Stimulated activated CD8-positive, alpha-beta memory T cell treated with anti-CD3 and anti-CD28 coated beads, Interleukin-7, amount 100 ng/mL, for 1 hour (primary cell): ENCODE measurements around the gene RAB36.

Experiments
- DNase-seq, 2 donors: peaks; one replicate each; pipeline ENCODE4 v3.0.0-alpha.2; 2020; ENCODE audit warnings: low read depth in 2 of 2

Gene RAB36

GRCh38 chr22:23158516-23159290 lies 13.4 kb downstream of the RAB36 start:
- no peak for DNase-seq

DNA sequence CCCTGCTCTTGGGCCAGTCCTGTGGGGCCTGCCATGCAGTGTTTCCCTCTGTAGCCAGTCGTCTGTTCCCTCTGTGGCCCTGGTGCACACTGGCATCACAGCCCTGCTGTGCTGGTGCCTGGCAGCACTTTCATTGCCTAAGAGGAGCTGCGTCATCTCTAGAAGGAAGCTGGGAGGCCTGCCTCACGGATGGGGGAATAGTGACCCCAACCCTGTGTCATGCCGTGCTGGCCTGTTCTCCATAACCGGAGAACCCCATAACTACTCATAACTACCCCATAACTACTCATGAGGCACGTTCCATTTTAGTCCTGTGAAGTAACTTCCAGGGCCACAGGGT lies 14.0 kb downstream of the RAB36 start:
- no peak for DNase-seq

- no peak for DNase-seq
Measured at GRCh38 chr22:23161029-23161428, 15.8 kb downstream of the RAB36 start.

DNA sequence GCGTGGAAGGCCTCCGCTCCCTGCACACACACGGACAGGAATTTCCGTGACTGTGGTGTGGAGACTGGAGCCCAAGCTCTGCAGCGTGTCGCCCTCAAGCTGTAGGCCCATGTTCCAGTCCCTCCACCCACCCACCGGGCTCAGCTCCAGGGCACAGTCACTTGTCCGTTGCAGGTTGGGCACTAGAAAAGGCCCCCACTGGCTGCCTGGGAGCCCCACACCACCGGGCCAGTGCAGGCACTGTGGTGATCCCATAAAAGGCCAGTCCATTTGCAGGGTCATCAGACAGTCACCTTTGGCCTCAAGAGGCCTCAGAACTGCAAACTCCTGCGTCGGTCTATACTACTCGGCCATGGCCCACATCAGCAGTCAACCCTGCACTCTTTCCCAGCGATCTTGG lies 16.3 kb downstream of the RAB36 start:
- no peak for DNase-seq

- no peak for DNase-seq
Measured at GRCh38 chr22:23163665-23164064, 18.4 kb downstream of the RAB36 start.

DNA sequence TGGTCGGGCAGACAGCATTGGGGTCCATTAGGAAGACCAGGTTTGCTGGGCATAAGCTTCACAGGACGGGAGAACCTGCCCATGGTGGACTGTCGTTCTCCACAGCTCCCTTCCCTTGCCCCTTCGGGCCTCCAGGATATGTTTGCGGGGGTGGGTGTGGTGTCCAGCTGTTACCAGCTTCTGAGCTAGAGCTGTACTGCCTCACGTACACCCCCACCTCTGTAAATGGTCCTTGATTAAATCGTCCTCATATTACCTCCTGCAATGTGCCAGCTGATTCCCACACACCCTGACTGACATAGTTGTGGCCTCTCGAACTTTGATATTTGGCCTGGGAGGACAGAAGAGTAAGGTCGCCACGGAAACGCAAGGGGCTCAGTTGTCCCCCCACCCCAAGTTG lies 18.8 kb downstream of the RAB36 start:
- no peak for DNase-seq

- DNase-seq: no peak
Measured at GRCh38 chr22:23166042-23166831, 21.0 kb downstream of the RAB36 start.

DNA sequence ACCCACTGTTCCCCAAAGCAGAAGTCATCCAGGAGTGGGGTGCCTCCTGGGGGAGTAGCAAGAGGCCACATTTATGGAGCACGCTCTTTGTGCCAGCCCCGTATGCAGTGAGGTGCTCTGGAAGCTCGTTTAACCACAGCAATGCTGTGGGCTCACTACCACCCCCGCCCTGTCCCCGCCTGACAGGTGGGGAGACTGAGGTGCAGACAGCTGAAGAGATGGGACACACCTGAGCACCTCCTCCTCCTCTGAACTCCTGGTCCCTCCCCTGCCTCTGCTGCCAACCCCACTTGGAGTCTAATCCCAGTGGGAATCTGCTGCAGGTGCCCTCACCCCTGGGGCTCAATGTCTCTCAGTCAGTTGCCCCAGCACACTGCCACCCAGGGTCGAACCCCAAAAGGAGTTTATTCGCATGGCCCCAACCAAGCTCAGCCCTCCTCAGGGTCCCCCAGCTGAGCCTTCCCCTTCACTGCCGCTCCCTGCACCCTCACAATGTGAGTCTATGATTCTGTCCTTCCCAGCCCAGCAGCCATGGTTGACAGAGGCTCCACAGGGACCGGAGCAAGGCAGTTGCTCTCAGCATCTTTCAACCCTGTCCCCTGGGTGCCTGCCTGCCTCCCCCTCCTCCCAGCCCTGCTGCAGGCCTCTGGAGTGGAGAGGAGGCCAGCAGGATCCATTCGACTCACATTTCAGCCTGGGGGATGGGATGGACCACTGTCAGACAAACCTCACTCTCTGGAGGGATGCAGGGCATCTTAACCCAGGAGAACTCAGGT lies 21.8 kb downstream of the RAB36 start:
- no peak for DNase-seq

DNA sequence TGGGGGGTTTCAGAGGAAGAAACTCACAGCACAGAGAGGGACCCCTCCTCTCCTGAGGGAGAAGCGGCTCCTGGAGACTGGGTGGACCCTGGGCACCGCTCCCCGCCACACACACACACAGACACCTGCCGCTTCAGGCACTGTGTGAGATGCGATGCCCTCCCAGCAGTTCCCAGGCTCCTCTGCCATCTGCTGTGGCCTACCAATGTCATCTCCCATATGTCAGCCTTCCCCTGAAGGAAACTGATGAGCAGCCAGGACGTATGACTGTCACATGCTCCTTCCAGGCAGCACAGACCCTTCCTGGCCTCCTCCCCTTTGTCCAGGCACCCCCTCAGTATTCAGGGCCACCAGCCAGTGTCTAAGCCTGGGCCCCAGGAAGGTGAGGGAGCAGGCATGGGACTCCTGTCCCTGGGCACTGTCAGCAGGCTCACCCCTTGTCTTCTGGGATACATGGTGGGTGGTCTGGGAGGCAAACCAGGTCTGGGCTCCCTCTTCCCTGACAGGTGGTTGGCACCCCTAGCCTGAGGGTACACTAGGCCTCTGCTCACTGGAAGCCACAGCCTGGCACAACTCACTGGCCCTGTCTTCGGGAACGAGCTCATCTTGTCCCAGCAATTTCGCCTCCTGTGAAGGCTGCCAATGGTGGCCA lies 23.2 kb downstream of the RAB36 start:
- DNase-seq: no peak

- no peak for DNase-seq
Measured at GRCh38 chr22:23169043-23169406, 23.7 kb downstream of the RAB36 start.

GRCh38 chr22:23175817-23176644 lies 30.8 kb downstream of the RAB36 start:
- no peak for DNase-seq

- no peak for DNase-seq
Measured at GRCh38 chr22:23176645-23177027, 31.4 kb downstream of the RAB36 start.

DNA sequence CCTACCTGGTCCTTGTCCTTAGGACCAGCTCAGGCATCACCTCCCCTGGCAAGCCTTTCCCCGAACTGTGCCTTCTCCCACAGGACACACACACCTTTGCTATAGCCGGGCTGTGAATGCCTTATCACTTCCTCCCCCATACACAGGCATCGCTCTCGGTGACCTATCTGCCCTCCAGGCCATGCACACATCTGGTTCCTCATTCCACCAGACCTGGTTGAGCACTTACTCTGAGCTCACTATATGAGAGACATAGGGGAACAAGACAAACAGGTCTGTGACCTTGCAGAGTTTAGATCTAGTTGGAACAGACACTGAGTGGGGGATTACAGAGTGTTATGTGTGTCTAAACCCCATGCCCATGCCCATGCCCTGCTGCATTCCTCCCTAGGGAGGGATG lies 31.9 kb downstream of the RAB36 start:
- DNase-seq: no peak

DNA sequence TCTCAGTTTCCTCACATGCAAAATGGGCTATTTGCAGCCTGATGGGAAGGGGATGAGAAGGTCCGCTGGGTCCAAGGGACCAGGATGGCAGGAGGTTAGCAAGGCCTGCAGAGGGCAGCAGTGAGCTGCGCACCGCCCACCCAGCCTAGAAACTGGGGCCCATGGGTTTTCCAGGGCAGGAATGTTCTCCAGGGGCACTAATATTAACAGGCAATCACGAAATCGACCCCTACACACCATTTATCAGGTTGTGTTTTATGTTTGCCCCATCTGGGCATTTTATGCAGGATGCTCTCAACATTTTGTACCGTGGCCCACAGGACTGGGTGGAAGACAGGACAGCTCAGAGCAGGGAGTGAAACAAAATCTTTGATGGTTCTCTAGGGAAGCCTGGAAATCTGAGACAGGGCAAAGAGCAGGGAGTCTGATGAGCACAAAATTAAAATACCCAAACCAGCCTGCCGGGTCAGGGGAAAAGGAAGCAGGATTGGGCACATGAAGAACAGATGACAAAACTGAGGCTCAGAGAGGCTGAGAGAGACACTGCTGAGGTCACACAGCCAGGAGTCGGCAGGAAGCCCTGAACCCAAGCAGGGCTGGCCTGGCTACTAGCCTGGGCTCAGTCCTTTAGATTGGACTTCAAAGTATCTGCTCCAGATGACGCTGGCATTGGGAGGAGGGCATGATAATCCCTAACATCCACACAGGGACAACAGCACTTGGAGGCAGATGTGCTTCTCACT lies 33.4 kb downstream of the RAB36 start:
- peak; percentile 38 for DNase-seq

DNA sequence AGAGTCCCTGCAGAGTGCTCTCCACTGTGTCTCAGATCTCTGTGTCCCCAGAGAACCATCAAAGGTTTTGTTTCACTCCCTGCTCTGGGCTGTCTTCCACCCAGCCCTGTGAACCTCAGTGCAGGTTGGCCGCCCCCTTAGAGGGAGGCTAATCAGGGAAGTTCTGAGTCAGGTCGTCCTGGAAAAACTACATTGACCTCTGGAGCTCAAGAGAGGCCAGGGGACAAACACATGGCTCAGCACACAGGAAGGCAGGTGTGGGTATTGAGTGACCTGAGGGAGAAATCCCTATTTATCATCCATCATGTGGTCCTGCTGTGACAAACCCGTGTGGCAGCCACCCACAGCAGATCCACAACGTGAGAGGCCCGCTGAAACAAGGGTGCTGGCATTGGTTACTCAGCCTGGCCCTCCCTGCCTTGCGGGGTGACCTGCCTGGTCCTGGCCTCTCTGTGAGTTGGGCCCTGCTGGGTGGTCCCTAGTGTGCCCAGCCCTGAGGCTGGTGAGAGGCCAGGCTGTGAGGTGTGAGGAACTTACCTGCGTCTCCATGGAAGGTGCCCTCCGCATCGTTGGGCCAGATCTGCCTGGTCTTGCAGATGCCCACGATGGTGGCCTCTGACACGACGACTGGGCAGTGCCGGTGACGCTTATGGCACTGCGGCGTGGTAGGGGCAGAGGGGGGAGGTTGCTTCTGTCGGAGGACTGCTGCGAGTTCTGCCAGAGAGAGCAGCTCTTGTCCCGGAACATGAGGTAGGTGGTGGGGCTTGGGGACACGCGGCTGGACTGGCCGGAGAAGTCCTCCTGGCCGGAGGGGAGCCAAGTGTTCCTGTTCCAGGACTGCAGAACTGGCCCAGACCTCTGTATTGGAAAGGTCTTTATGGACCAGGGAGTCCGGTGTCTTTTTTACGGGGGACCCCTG lies 34.4 kb downstream of the RAB36 start:
- no peak for DNase-seq

- DNase-seq: peak; percentile 25 to 29
Measured at GRCh38 chr22:23180301-23180892, 35.1 kb downstream of the RAB36 start, which contains the start of gene BCR. Gene BCR, plus strand, starts transcription at chr22:23180509. Its CDS starts 452 bp downstream, at chr22:23180961.

DNA sequence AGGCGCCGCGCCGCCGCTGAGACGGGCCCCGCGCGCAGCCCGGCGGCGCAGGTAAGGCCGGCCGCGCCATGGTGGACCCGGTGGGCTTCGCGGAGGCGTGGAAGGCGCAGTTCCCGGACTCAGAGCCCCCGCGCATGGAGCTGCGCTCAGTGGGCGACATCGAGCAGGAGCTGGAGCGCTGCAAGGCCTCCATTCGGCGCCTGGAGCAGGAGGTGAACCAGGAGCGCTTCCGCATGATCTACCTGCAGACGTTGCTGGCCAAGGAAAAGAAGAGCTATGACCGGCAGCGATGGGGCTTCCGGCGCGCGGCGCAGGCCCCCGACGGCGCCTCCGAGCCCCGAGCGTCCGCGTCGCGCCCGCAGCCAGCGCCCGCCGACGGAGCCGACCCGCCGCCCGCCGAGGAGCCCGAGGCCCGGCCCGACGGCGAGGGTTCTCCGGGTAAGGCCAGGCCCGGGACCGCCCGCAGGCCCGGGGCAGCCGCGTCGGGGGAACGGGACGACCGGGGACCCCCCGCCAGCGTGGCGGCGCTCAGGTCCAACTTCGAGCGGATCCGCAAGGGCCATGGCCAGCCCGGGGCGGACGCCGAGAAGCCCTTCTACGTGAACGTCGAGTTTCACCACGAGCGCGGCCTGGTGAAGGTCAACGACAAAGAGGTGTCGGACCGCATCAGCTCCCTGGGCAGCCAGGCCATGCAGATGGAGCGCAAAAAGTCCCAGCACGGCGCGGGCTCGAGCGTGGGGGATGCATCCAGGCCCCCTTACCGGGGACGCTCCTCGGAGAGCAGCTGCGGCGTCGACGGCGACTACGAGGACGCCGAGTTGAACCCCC lies 35.8 kb downstream of the RAB36 start:
- no peak for DNase-seq

- DNase-seq: no peak
Measured at GRCh38 chr22:23181721-23182308, 36.5 kb downstream of the RAB36 start.
